Endothelial cell (in vitro differentiated cells): Measurements from ENCODE around the gene SPHK2. TPM values are rescaled to one million over a fixed set of nuclear protein-coding genes. Genes with fewer than 3 reads are reported as not detected.

Experiments
- DNase-seq: peaks from one replicate; pipeline ENCODE4 v3.0.0; 2021; ENCODE audit warnings: low spot score
- H3K27ac Mint-ChIP-seq: one replicate; pipeline ENCODE4 v1.8.0; 2021; ENCODE audit warnings: mixed read lengths, inconsistent platforms; ENCODE audit not compliant: unreplicated experiment
- H3K27me3 Mint-ChIP-seq: one replicate; pipeline ENCODE4 v1.8.0; 2021; ENCODE audit warnings: mild to moderate bottlenecking, moderate library complexity, mixed read lengths, inconsistent platforms; ENCODE audit not compliant: unreplicated experiment
- H3K36me3 Mint-ChIP-seq: one replicate; pipeline ENCODE4 v1.8.0; 2021; ENCODE audit warnings: mild to moderate bottlenecking, low read depth, mixed read lengths, inconsistent platforms; ENCODE audit not compliant: unreplicated experiment
- H3K4me1 Mint-ChIP-seq: one replicate; pipeline ENCODE4 v1.8.0; 2021; ENCODE audit warnings: mild to moderate bottlenecking, mixed read lengths, inconsistent platforms; ENCODE audit not compliant: unreplicated experiment
- H3K4me3 Mint-ChIP-seq: one replicate; pipeline ENCODE4 v1.8.0; 2021; ENCODE audit warnings: mild to moderate bottlenecking, mixed read lengths, inconsistent platforms; ENCODE audit not compliant: unreplicated experiment
- H3K9me3 Mint-ChIP-seq: one replicate; pipeline ENCODE4 v1.8.0; 2021; ENCODE audit warnings: mixed read lengths, inconsistent platforms; ENCODE audit not compliant: unreplicated experiment
- CTCF ChIP-seq: fragments of 200-600 bp; sonication (generic); IDR thresholded peaks from one replicate; pipeline ENCODE4 v1.5.0; 2021; ENCODE audit warnings: antibody characterized with exemption; ENCODE audit not compliant: unreplicated experiment
- total RNA-seq: library from RNA; stranded (reverse); fragmentation: NEBNext Ultra II Directional; extraction: Animal tissue kit (Norgen Biotek cat#: 25700); gene quantifications from one replicate; pipeline ENCODE4 v1.2.1, GENCODE V29; 2021; ENCODE audit not compliant: unreplicated experiment

SPHK2 gene
- total RNA-seq, 1 donor from 2014 or later = 24.7 TPM

GRCh38 chr19:48635966-48636858 is 16.9 kb downstream of the SPHK2 start:
- Mint-ChIP-seq H3K4me3 (peak overlapping the region; percentile 72), H3K27me3 (peaks cover 22% of the 10 kb centered on the region), H3K9me3 (no peaks in the 10 kb centered on the region), H3K4me1 (peaks cover 19% of the 10 kb centered on the region), H3K27ac (no peak overlapping the region), H3K36me3 (peaks cover 5% of the 10 kb centered on the region)
- no peak for TF ChIP-seq CTCF
- DNase-seq = no peak

GRCh38 chr19:48636859-48637448 is 17.6 kb downstream of the SPHK2 start, which contains the start of gene DBP:
TSS of gene DBP (minus strand) at chr19:48637379. CDS start at chr19:48636994, 385 bp downstream.
- Mint-ChIP-seq H3K9me3 (no peaks in the 10 kb centered on the region), H3K36me3 (peaks cover 5% of the 10 kb centered on the region), H3K27me3 (peaks cover 22% of the 10 kb centered on the region), H3K4me1 (peaks cover 19% of the 10 kb centered on the region), H3K4me3 (peak within 1 kb of the TSS; percentile 90), H3K27ac (peak within 1 kb of the TSS; percentile 94)
- no peak for DNase-seq
- TF ChIP-seq CTCF = no peak

DNA sequence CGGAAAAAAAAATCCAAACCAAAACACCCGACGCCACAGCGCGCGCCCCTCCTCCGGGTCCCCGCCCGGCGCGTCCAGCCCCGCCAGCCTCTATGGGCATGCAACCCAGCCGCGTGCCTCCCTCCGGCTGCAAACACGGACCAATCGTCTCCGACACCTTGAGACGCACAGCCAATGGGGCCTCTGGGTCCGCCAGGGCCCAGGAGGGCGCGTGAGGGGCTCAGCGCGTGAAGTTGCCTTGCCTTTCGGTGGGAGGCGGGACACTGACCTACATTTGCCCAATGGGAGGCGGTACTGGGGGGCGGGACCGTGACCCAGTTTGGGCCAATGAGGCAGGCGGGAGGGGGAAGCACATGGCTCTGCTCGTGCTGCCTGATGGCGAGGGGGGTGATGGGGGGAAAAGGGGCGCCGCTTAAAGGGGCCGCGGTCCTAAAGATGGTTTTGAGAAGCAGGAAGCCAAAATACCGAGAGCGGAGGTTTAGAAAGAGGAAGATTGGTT is 18.2 kb downstream of the SPHK2 start:
- peak; percentile 94 for DNase-seq
- Mint-ChIP-seq H3K36me3 (peaks cover 7% of the 10 kb centered on the region), H3K9me3 (no peaks in the 10 kb centered on the region), H3K27me3 (peaks cover 20% of the 10 kb centered on the region), H3K27ac (peak overlapping the region; percentile 94), H3K4me3 (peak overlapping the region; percentile 90), H3K4me1 (peaks cover 20% of the 10 kb centered on the region)
- TF ChIP-seq CTCF = no peak

DNA sequence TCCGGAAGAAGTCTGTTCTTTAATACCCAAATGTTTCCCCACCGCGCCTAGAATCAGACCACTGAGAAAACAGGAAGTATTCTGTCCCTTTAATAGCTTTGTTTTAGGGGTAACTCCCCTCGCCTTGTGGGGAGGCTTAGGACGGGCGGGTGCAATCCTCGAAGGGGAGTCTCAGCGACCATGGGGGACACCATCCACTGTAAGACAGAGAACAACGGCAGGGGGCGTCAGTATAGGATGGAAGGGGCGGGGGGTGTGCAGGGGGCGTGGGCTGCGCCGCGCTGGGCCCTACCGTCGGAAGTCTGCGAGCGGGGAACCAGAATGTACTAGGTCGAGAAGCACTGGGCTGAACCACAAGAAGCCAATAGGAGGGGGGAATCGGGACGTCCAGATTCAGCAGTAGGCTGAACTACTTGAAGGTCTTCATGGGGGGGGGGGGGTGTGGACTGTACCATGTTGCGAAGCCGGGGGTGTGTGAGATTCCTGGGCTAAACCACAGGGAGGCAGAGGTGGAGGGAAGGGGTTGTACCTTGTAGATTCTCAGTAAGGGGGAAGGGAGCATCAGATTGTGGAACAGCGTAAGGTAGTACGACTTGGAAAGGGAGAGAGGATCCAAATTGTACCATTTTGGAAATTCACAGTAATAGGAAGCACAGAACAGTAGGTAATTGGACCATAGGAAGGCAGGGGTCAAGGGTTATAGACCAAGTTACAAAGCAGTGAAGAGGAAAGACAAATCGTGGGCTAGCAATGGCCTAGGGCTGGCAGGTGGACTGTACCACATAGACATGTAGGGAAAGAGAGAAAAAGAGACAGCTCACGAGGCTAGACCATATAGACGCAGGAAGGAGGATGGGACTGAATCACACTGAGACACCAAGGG is 18.9 kb downstream of the SPHK2 start:
- H3K4me1 Mint-ChIP-seq = peaks cover 21% of the 10 kb centered on the region
- peaks cover 8% of the 10 kb centered on the region for H3K36me3 Mint-ChIP-seq
- H3K9me3 Mint-ChIP-seq = no peaks in the 10 kb centered on the region
- H3K27ac Mint-ChIP-seq = peak overlapping the region; percentile 94
- DNase-seq = peak; percentile 76
- H3K4me3 Mint-ChIP-seq = peak overlapping the region; percentile 90
- H3K27me3 Mint-ChIP-seq = peaks cover 22% of the 10 kb centered on the region
- TF ChIP-seq CTCF = no peak
